Measurements from ENCODE around the gene MRTFA. TPM values are rescaled to one million over a fixed set of nuclear protein-coding genes. Genes with fewer than 3 reads are reported as not detected.

Gene MRTFA
- polyA plus RNA-seq, 2 of the 4 experiments (the other 2 are of a cell fraction) = 6.8 to 48.3 TPM

- ChIA-PET POLR2A (no interaction called here), CTCF (interaction anchor here (1.1 to 1.8 kb wide), 3 partner anchors 10 to 246 kb away, joined by 3 to 4 read pairs (median 3); no protein-coding TSS in a partner anchor)
- DNase-seq (ENCODE audit: low read depth in 1 of 2, low spot score in 1 of 2) (no peak), FAIRE-seq (no peak), ATAC-seq (no peak)
- H3K4me3 ChIP-seq = no peak overlapping the region
- H3K4me1 ChIP-seq = no peaks in the 10 kb centered on the region
- H3K4me2 ChIP-seq = no peak overlapping the region
- H3K9me3 ChIP-seq = no peaks in the 10 kb centered on the region
- no peak for TF ChIP-seq CBX8 (IDR thresholded peaks at IDR 0.05)
- no peak for TF ChIP-seq ZSCAN20 (CRISPR knock-in tag; IDR thresholded peaks at IDR 0.05)
- no peak for TF ChIP-seq KDM5A (IDR thresholded peaks at IDR 0.05)
- no peak for TF ChIP-seq HEYL (CRISPR knock-in tag; IDR thresholded peaks at IDR 0.05)
- TF ChIP-seq MAZ (IDR thresholded peaks at IDR 0.05; ENCODE audit: borderline replicate concordance, low read depth, low read length) = no peak
- TF ChIP-seq RAD21 (conservative IDR thresholded peaks at IDR 0.05 in 1 of 2, IDR thresholded peaks at IDR 0.05 in 1 of 2) = no peak
- no peak for TF ChIP-seq CBX2 (IDR thresholded peaks at IDR 0.05; ENCODE audit: borderline replicate concordance, low read depth)
- TF ChIP-seq ZC3H11A (IDR thresholded peaks at IDR 0.05) = no peak
- TF ChIP-seq, protein P1, sequence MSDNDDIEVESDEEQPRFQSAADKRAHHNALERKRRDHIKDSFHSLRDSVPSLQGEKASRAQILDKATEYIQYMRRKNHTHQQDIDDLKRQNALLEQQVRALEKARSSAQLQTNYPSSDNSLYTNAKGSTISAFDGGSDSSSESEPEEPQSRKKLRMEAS (IDR thresholded peaks at IDR 0.05) = no peak
- TF ChIP-seq BCL3 (IDR thresholded peaks at IDR 0.05) = no peak
- no peak for TF ChIP-seq NFE2L2 (conservative IDR thresholded peaks at IDR 0.05; ENCODE audit: low read length)
- no peak for TF ChIP-seq TFCP2L1 (CRISPR knock-in tag; IDR thresholded peaks at IDR 0.05)
- no peak for TF ChIP-seq PHF8 (IDR thresholded peaks at IDR 0.05; ENCODE audit: borderline replicate concordance, low read depth)
- no peak overlapping the region for H3K27ac ChIP-seq
- WGBS (ENCODE audit: missing lambda C conversion rate) = 83% methylated on average over 2 of the region's 2 CpGs
Measured at GRCh38 chr22:40399621-40400020, 236.9 kb downstream of the MRTFA start.

DNA sequence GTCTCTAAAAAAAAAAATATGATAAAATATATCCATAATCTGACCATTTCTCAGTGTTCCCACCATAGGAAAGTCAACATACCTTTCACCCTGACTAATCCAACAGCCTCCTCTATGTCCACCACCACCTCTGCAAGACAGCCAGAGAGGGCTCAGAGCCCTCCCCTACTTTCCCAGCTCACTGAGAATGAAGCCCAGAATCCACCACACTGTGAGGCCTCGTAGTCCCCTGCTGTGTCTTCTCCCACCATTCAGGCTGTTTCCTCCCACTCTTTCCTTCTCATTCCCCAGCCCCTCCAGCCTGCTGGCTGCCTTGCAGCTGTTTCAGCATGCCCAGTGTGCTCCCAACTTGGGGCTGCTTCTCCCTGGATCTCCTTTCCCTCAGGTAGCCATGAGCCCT, 239.1 kb downstream of the MRTFA start:
- Histone ChIP-seq H3K4me3 (no peak overlapping the region), H3K4me2 (no peak overlapping the region), H3K27ac (no peak overlapping the region), H3K9me3 (no peaks in the 10 kb centered on the region), H3K4me1 (no peaks in the 10 kb centered on the region)
- POLR2A ChIA-PET = no interaction called here
- ATAC-seq = peak; percentile 31 to 32; a peak in 4 of 6 replicates
- no peak for FAIRE-seq
- 93% methylated on average over 1 of the region's 1 CpG for WGBS (ENCODE audit: missing lambda C conversion rate)
- DNase-seq (ENCODE audit: low read depth in 1 of 2, low spot score in 1 of 2) = no peak
- CTCF ChIA-PET = no interaction called here
- no peak for TF ChIP-seq TP53 (CRISPR knock-in tag; IDR thresholded peaks at IDR 0.05)
- TF ChIP-seq BHLHE40 (IDR thresholded peaks at IDR 0.05; ENCODE audit: low read depth, low read length) = no peak

GRCh38 chr22:40396882-40397281, 239.6 kb downstream of the MRTFA start:
- DNase-seq (ENCODE audit: low read depth in 1 of 2, low spot score in 1 of 2) (no peak), ATAC-seq (no peak; a peak in 1 of 6 replicates), FAIRE-seq (no peak)
- H3K27ac ChIP-seq = no peak overlapping the region
- H3K9me3 ChIP-seq = no peaks in the 10 kb centered on the region
- WGBS (ENCODE audit: missing lambda C conversion rate) = 84% methylated on average over 4 of the region's 4 CpGs
- TF ChIP-seq EHF (CRISPR knock-in tag; IDR thresholded peaks at IDR 0.05) = no peak
- no peak for TF ChIP-seq ELK1 (IDR thresholded peaks at IDR 0.05; ENCODE audit: low read depth, low read length)
- TF ChIP-seq MAZ (IDR thresholded peaks at IDR 0.05; ENCODE audit: borderline replicate concordance, low read depth, low read length) = no peak
- TF ChIP-seq CHD4 (IDR thresholded peaks at IDR 0.05; ENCODE audit: borderline replicate concordance) = no peak
- TF ChIP-seq, protein P2, sequence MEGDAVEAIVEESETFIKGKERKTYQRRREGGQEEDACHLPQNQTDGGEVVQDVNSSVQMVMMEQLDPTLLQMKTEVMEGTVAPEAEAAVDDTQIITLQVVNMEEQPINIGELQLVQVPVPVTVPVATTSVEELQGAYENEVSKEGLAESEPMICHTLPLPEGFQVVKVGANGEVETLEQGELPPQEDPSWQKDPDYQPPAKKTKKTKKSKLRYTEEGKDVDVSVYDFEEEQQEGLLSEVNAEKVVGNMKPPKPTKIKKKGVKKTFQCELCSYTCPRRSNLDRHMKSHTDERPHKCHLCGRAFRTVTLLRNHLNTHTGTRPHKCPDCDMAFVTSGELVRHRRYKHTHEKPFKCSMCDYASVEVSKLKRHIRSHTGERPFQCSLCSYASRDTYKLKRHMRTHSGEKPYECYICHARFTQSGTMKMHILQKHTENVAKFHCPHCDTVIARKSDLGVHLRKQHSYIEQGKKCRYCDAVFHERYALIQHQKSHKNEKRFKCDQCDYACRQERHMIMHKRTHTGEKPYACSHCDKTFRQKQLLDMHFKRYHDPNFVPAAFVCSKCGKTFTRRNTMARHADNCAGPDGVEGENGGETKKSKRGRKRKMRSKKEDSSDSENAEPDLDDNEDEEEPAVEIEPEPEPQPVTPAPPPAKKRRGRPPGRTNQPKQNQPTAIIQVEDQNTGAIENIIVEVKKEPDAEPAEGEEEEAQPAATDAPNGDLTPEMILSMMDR (IDR thresholded peaks at IDR 0.05) = no peak
- TF ChIP-seq MAFK (IDR thresholded peaks at IDR 0.05; ENCODE audit: partially characterized antibody) = no peak
- TF ChIP-seq E2F6 (IDR thresholded peaks at IDR 0.05; ENCODE audit: borderline replicate concordance, low read depth) = no peak
- no peak for TF ChIP-seq BHLHE40 (IDR thresholded peaks at IDR 0.05; ENCODE audit: low read depth, low read length)
- no peak for TF ChIP-seq TFCP2L1 (CRISPR knock-in tag; IDR thresholded peaks at IDR 0.05)
- no peak for TF ChIP-seq KDM5A (IDR thresholded peaks at IDR 0.05)
- no peak overlapping the region for H3K4me3 ChIP-seq
- ChIA-PET POLR2A (no interaction called here), CTCF (no interaction called here)
- no peaks in the 10 kb centered on the region for H3K4me1 ChIP-seq
- no peak overlapping the region for H3K4me2 ChIP-seq

Data from A549 (cell line).